HEK293 (cell line): Measurements from ENCODE around the gene SLC6A9.

Experiments
- CTCF ChIA-PET: fragments of 350-600 bp; formaldehyde crosslinking; extraction: SDS; loops from one replicate; lab custom pipeline; 2021; ENCODE audit warnings: antibody characterized with exemption; lab: Yijun Ruan, JAX
- POLR2A ChIA-PET: fragments of 300-600 bp; formaldehyde crosslinking; extraction: SDS; loops from one replicate; lab custom pipeline; 2020; ENCODE audit warnings: antibody characterized with exemption, inconsistent platforms; lab: Yijun Ruan, JAX
- H3K27ac ChIP-seq: fragments of 200-500 bp; sonication (Bioruptor generic); 2 replicates; pipeline ENCODE4 v1.5.1; 2014; ENCODE audit warnings: low read depth, low read length, control low read depth, inconsistent platforms; ENCODE audit errors: extremely low read depth
- H3K36me3 ChIP-seq, 2 experiments: fragments of 200-500 bp in 1 of 2; sonication (Bioruptor generic) in 1 of 2; 1 replicate in 1 of 2; 2 replicates in 1 of 2; pipeline ENCODE4 v1.5.1; 2014 to 2017; ENCODE audit warnings: inconsistent platforms in 2 of 2, low read length in 2 of 2; ENCODE audit not compliant: control insufficient read depth in 2 of 2, insufficient read depth in 1 of 2
- H3K4me1 ChIP-seq: fragments of 200-500 bp; sonication (Bioruptor generic); 2 replicates; pipeline ENCODE4 v1.5.1; 2014; ENCODE audit warnings: mild to moderate bottlenecking, low read length, inconsistent platforms; ENCODE audit not compliant: control insufficient read depth, insufficient read depth
- H3K4me3 ChIP-seq: 2 replicates; pipeline ENCODE4 v1.5.1; 2011; ENCODE audit warnings: low read depth, mild to moderate bottlenecking, control low read depth, low read length, moderate library complexity
- H3K9me3 ChIP-seq: fragments of 200-500 bp; sonication (Bioruptor generic); 2 replicates; pipeline ENCODE4 v1.5.1; 2014; ENCODE audit warnings: low read depth, low read length, inconsistent platforms; ENCODE audit not compliant: control insufficient read depth, insufficient read depth
- GLI2 ChIP-seq: fragments of 450-650 bp; formaldehyde crosslinking; IDR thresholded peaks from 2 replicates; pipeline ENCODE4; 2017; ENCODE audit warnings: missing biosample characterization, missing genetic modification characterization, low read depth, borderline replicate concordance
- GLIS1 ChIP-seq: fragments of 450-650 bp; formaldehyde crosslinking; IDR thresholded peaks from 2 replicates; pipeline ENCODE4 v1.5.1; 2016; ENCODE audit warnings: missing biosample characterization, missing genetic modification characterization
- GLIS2 ChIP-seq: fragments of 450-650 bp; formaldehyde crosslinking; IDR thresholded peaks from 2 replicates; pipeline ENCODE4 v1.5.1; 2016; ENCODE audit warnings: missing biosample characterization, missing genetic modification characterization
- HOXC10 ChIP-seq: sonication (generic); formaldehyde crosslinking; IDR thresholded peaks from 2 replicates; pipeline ENCODE4 v1.8.1; 2023; ENCODE audit warnings: mild to moderate bottlenecking, missing genetic modification reagents
- KLF7 ChIP-seq: fragments of 450-650 bp; formaldehyde crosslinking; IDR thresholded peaks from 2 replicates; pipeline ENCODE4 v1.5.1; 2016; ENCODE audit warnings: missing biosample characterization, missing genetic modification characterization, borderline replicate concordance
- ZBTB17 ChIP-seq: fragments of 450-650 bp; formaldehyde crosslinking; IDR thresholded peaks from 2 replicates; pipeline ENCODE4 v1.5.1; 2016; ENCODE audit warnings: missing biosample characterization, missing genetic modification characterization
- ZFHX2 ChIP-seq: fragments of 450-650 bp; formaldehyde crosslinking; conservative IDR thresholded peaks from 2 replicates; pipeline ENCODE4 v1.5.1; 2016; ENCODE audit warnings: missing biosample characterization, missing genetic modification characterization
- ZNF16 ChIP-seq: fragments of 450-650 bp; formaldehyde crosslinking; IDR thresholded peaks from 2 replicates; pipeline ENCODE4 v1.5.1; 2016; ENCODE audit warnings: low read depth, missing biosample characterization, missing genetic modification characterization
- ZNF169 ChIP-seq: fragments of 450-650 bp; formaldehyde crosslinking; IDR thresholded peaks from 2 replicates; pipeline ENCODE4 v1.5.1; 2016; ENCODE audit warnings: missing biosample characterization, missing genetic modification characterization
- ZNF184 ChIP-seq: fragments of 450-650 bp; IDR thresholded peaks from 2 replicates; pipeline ENCODE4 v1.5.1; 2018; ENCODE audit warnings: missing biosample characterization, mild to moderate bottlenecking, missing genetic modification characterization
- ZNF302 ChIP-seq: fragments of 450-650 bp; formaldehyde crosslinking; IDR thresholded peaks from 2 replicates; pipeline ENCODE4 v1.5.1; 2016; ENCODE audit warnings: missing biosample characterization, missing genetic modification characterization, low read depth
- ZNF341 ChIP-seq: fragments of 450-650 bp; formaldehyde crosslinking; IDR thresholded peaks from 2 replicates; pipeline ENCODE4; 2016; ENCODE audit warnings: low read depth, missing biosample characterization, missing genetic modification characterization
- ZNF350 ChIP-seq: fragments of 450-650 bp; formaldehyde crosslinking; IDR thresholded peaks from 2 replicates; pipeline ENCODE4 v1.5.0; 2017; ENCODE audit warnings: missing biosample characterization, mild to moderate bottlenecking, missing genetic modification characterization
- ZNF366 ChIP-seq: fragments of 450-650 bp; formaldehyde crosslinking; conservative IDR thresholded peaks from 2 replicates; pipeline ENCODE4 v1.5.1; 2016; ENCODE audit warnings: missing biosample characterization, missing genetic modification characterization
- ZNF510 ChIP-seq: fragments of 450-650 bp; formaldehyde crosslinking; IDR thresholded peaks from 2 replicates; pipeline ENCODE4 v1.5.1; 2018; ENCODE audit warnings: mild to moderate bottlenecking, missing genetic modification characterization, missing biosample characterization; ENCODE audit not compliant: insufficient replicate concordance
- ZNF521 ChIP-seq: fragments of 450-650 bp; formaldehyde crosslinking; IDR thresholded peaks from 2 replicates; pipeline ENCODE4 v1.5.1; 2017; ENCODE audit warnings: missing biosample characterization, mild to moderate bottlenecking, missing genetic modification characterization
- ZNF555 ChIP-seq: fragments of 450-650 bp; formaldehyde crosslinking; conservative IDR thresholded peaks from 2 replicates; pipeline ENCODE4 v1.5.1; 2017; ENCODE audit warnings: missing biosample characterization, mild to moderate bottlenecking, missing genetic modification characterization, inconsistent platforms
- ZNF600 ChIP-seq: fragments of 450-650 bp; formaldehyde crosslinking; IDR thresholded peaks from 2 replicates; pipeline ENCODE4 v1.5.1; 2016; ENCODE audit warnings: missing biosample characterization, missing genetic modification characterization
- TF ChIP-seq, protein P1 (sequence below): fragments of 450-650 bp; formaldehyde crosslinking; IDR thresholded peaks from 2 replicates; pipeline ENCODE4 v1.5.1; 2016; ENCODE audit warnings: missing biosample characterization, missing genetic modification characterization
- TF ChIP-seq, protein P2 (sequence below): fragments of 450-650 bp; formaldehyde crosslinking; IDR thresholded peaks from 2 replicates; pipeline ENCODE4 v1.5.1; 2016; ENCODE audit warnings: missing biosample characterization, missing genetic modification characterization

Gene SLC6A9

DNA sequence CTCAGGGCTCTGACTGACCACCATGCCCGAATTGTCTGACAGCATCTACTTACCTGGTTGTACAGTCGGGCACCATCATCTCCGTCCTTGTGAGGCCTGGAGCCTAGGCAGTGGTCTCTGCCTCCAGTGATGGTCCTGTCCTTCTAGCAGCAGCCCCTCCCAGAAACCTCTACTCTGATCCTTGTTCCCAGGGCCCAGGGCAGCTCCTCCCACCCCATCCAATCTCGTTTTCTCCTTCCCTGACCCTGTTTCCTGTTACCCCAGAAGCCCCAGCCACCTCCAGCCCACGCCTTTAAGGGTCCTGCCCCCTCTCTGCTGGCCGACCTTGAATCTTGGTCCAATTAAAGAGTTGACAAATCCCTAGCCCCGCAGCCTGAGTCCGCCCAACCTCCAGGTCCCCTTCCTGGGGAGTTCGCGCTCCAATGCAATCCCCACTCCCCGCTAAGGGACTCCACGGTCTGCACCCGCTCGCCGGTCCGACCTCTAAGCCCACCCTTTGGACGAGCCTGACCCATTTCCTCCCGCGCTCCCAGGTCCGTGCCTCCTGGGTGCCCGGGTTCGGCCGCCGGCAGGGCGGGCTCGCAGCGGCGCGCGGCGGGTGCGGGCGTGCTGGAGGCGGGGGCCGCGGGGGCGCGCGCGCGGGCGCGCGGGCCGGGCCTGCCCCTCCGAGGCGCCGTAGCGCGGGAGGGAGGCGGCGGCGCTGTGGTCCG, 52.6 kb downstream of the SLC6A9 start, which contains the start of gene B4GALT2 (continued):
- peak; percentile 18; the same call in 1 of the 2 replicates for TF ChIP-seq GLIS2
- TF ChIP-seq KLF7: 0 out of 2 replicates have a peak, but pooled peaks have one; percentile 23
- no peak for TF ChIP-seq ZNF16
- TF ChIP-seq ZNF184 (tag by site-specific recombination): no peak
- no peak for TF ChIP-seq ZNF521 (tag by site-specific recombination)
- TF ChIP-seq ZNF169 (tag by site-specific recombination): no peak
- TF ChIP-seq ZNF341 (tag by site-specific recombination): no peak
- peak; percentile 15; the same call in 1 of the 2 replicates for TF ChIP-seq ZNF600 (tag by site-specific recombination)
- TF ChIP-seq ZNF555 (tag by site-specific recombination): no peak

DNA sequence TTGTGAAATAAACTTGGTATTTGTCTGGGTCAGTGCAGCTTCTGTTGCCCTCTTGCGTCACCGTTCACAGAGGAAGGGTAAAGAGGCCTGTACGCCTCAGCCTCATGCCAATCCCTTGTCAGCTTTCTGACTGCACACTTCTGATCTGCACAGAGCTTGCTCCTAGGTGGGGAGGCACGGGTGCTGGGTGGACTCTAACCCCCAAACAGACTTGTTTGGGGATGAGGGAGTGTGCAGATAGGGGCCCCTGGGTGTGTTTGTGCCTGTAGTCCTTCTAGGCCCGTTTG, 53.1 kb downstream of the SLC6A9 start:
- ChIA-PET CTCF (interaction anchor here (0.6 kb wide), 1 partner anchor 1025 kb away, joined by 3 read pairs; no protein-coding TSS in a partner anchor), POLR2A (interaction anchor here (0.6 to 1.3 kb wide), 4 partner anchors 9 to 53 kb away, joined by 3 to 4 read pairs (median 4); partner anchors contain the start of genes DPH2, IPO13 and SLC6A9)
- Histone ChIP-seq H3K4me1 (peaks cover 3% of the 10 kb centered on the region; the same call in 1 of the 2 replicates), H3K4me3 (no peak overlapping the region; the same call in 1 of the 2 replicates)
- TF ChIP-seq ZNF510 (tag by site-specific recombination) (no peak), GLIS1 (tag by site-specific recombination) (no peak), HOXC10 (CRISPR knock-in tag) (no peak), KLF7 (no peak), ZNF350 (tag by site-specific recombination) (no peak), ZNF302 (tag by site-specific recombination) (no peak)
- TF ChIP-seq, protein P1, sequence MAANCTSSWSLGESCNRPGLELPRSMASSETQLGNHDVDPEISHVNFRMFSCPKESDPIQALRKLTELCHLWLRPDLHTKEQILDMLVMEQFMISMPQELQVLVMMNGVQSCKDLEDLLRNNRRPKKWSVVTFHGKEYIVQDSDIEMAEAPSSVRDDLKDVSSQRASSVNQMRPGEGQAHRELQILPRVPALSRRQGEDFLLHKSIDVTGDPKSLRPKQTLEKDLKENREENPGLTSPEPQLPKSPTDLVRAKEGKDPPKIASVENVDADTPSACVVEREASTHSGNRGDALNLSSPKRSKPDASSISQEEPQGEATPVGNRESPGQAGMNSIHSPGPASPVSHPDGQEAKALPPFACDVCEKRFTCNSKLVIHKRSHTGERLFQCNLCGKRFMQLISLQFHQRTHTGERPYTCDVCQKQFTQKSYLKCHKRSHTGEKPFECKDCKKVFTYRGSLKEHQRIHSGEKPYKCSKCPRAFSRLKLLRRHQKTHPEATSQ (tag by site-specific recombination): no peak
- TF ChIP-seq, protein P2, sequence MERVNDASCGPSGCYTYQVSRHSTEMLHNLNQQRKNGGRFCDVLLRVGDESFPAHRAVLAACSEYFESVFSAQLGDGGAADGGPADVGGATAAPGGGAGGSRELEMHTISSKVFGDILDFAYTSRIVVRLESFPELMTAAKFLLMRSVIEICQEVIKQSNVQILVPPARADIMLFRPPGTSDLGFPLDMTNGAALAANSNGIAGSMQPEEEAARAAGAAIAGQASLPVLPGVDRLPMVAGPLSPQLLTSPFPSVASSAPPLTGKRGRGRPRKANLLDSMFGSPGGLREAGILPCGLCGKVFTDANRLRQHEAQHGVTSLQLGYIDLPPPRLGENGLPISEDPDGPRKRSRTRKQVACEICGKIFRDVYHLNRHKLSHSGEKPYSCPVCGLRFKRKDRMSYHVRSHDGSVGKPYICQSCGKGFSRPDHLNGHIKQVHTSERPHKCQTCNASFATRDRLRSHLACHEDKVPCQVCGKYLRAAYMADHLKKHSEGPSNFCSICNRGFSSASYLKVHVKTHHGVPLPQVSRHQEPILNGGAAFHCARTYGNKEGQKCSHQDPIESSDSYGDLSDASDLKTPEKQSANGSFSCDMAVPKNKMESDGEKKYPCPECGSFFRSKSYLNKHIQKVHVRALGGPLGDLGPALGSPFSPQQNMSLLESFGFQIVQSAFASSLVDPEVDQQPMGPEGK (tag by site-specific recombination): no peak
- TF ChIP-seq, all 188 proteins: peak for 0
- Histone ChIP-seq H3K27ac (no peak overlapping the region), H3K36me3 (peaks cover 7 to 60% of the 10 kb centered on the region in 2 experiments; a peak in 2 of 3 replicates), H3K9me3 (no peaks in the 10 kb centered on the region)

DNA sequence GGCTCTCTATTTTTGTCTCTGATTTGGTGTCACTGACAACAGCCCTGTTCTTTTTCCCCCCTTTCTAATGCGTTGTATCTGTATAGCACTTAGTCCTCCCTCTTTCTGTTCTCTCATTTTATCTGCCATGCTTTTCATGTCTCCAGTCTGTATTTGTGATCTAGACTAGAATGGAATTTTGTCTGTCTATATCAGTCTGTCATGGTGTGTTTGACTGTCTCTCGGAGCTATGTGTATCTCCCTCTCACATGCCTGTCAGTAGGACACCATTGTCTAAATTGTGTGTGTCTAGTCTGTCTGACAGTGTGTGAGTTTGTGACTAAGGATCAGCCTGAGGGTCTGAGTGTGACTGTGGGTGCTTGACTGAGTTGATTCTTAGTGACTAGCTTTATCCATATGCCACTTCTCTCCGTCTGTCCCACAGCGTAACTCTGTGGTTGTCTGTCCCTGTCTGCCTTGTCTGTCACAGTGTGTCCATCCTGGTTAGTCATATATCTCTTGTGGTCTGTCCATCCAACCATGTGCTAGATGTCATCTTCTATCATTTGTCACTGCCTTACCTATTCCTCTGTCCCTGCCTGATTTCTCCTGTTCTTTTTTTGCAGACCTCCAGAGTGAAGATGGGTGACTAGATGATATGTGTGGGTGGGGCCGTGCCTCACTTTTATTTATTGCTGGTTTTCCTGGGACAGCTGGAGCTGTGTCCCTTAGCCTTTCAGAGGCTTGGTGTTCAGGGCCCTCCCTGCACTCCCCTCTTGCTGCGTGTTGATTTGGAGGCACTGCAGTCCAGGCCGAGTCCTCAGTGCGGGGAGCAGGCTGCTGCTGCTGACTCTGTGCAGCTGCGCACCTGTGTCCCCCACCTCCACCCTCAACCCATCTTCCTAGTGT, 53.6 kb downstream of the SLC6A9 start:
- Histone ChIP-seq H3K36me3 (peaks cover 7 to 60% of the 10 kb centered on the region in 2 experiments; a peak in 2 of 3 replicates), H3K4me3 (no peak overlapping the region), H3K27ac (peak overlapping the region; percentile 11; the same call in 1 of the 2 replicates), H3K9me3 (no peaks in the 10 kb centered on the region), H3K4me1 (peaks cover 3% of the 10 kb centered on the region; the same call in 1 of the 2 replicates)
- TF ChIP-seq GLI2 (no peak), ZNF366 (tag by site-specific recombination) (peak; percentile 58; the same call in 1 of the 2 replicates), ZFHX2 (0 out of 2 replicates have a peak, but pooled peaks have one; percentile 5), ZBTB17 (tag by site-specific recombination) (peak; percentile 54; the same call in 1 of the 2 replicates), ZNF555 (tag by site-specific recombination) (no peak)
- ChIA-PET CTCF (interaction anchor here (0.6 kb wide), 1 partner anchor 1024 kb away, joined by 3 read pairs; no protein-coding TSS in a partner anchor), POLR2A (interaction anchor here (0.6 to 3.6 kb wide), 6 partner anchors 8 to 54 kb away, joined by 3 to 15 read pairs (median 4); partner anchors contain the start of genes CCDC24, DPH2, IPO13 and SLC6A9)
